HG03175 (cell line): ENCODE measurements around the gene LRRC75A.
"Not testable (repeated sequence)": the region's sequence is repeated elsewhere in the genome, so short reads cannot be mapped to it uniquely, and the experiment has no call there.

Experiments
- ATAC-seq: cut with Tn5 transposase; IDR thresholded peaks from one replicate; pipeline ENCODE4 v1.9.1; 2021; ENCODE audit warnings: mild to moderate bottlenecking, moderate library complexity; ENCODE audit not compliant: unreplicated experiment

The LRRC75A gene

GRCh38 chr17:16455997-16456741 lies 35.8 kb downstream of the LRRC75A start:
- ATAC-seq: no peak

DNA sequence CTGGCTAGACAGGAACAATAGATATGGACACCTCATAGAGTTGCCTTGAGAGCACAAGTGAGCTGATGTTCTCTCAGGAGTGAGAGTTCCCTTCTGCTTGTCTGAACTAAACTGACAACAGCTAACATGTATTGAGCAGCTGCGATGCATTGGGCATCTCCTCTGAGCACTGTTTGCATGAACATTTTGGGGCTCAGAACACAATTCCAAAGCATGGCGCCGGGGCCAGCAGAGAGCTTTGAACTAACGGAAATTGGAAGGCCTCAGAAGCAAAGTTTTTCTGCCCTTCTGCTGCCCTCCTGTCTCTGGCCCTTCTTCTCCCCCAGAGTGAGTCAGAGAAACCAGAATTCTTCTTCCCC lies 38.5 kb downstream of the LRRC75A start:
- ATAC-seq: no peak

- ATAC-seq: not testable (repeated sequence)
Observed at GRCh38 chr17:16452268-16452667, 39.7 kb downstream of the LRRC75A start.

DNA sequence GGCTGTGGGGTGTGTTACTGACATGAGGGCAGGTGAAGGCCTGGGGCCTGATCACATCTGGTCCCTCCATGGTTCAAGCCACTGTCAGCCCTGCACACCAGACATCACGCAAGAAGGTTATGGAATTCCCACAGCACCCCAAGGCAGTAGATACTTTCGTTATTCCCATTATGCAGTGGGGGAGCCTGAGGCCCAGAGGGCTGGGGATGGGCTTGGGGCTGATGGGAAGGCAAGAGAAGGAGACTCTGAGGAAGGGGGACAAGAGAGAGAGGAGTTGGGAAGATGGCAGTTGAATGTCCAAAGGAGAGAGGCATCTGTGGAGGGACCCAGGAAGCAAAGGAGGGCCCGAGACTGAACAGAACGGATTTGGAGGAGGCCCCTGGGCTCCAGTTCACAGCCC lies 42.0 kb downstream of the LRRC75A start:
- no peak for ATAC-seq

GRCh38 chr17:16449121-16449570 lies 42.8 kb downstream of the LRRC75A start:
- ATAC-seq: no peak

DNA sequence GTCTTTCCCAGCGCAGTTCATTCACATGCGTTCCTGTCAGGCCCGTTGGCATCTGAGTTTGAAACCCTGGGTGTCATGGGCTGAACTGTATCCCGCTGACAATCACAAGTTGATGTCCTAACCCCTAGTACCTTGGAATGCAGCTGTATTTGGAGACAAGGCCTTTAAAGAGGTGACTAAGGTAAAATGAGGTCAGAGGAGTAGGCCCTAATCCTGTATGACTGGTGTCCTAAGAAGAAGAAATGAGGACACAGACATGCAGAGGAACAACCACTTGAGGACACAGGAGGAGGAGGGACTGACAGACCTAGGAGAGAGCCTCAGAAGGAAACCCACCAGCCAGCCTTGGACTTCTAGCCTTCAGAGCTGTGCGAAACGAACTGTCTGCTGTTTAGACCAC lies 43.5 kb downstream of the LRRC75A start:
- no peak for ATAC-seq

- ATAC-seq: no peak
Observed at GRCh38 chr17:16447676-16448075, 44.3 kb downstream of the LRRC75A start.

GRCh38 chr17:16446338-16446983 lies 45.5 kb downstream of the LRRC75A start:
- no peak for ATAC-seq

GRCh38 chr17:16444258-16444886 lies 47.6 kb downstream of the LRRC75A start:
- no peak for ATAC-seq

DNA sequence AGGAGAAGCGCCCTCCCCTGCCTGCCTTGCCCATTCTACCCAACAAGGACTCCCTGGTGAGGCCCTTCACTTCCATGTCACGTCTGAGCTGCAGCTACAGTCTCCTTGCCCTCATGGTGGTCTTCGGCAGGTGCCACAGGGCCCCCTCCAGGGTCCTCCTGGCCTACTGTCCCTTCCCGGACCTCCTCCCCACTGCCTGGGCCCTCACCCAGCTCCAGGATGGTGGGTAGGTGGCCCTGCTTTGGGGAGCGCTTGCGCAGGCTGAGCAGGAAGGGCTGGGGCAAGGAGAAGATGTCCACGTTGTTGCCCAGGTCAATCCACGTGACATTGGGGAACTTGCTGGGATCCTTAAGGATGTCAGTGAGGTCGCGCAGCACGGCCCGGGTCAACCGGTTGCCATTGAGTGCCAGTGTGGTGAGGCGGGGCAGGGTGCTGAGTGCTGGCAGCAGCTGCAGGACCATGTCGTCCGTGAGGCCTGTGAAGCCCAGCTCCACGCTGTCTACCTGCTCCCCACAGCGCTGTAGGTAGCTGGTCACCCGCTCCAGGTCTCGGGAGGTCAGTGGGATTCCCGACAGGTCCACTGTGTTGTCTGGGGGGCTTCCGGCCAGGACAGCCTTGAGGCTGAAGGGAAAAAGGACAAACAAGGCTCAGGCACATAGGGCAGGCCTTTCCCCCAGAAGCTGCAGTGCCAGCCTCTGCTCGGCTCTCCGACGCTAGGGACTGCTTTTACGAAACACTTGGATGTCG lies 48.3 kb downstream of the LRRC75A start:
- no peak for ATAC-seq

- no peak for ATAC-seq
Observed at GRCh38 chr17:16442594-16443510, 49.1 kb downstream of the LRRC75A start.

GRCh38 chr17:16442141-16442540 lies 49.9 kb downstream of the LRRC75A start:
- ATAC-seq: no peak

GRCh38 chr17:16440901-16441629 lies 50.9 kb downstream of the LRRC75A start:
- no peak for ATAC-seq

- ATAC-seq: not testable (repeated sequence)
Observed at GRCh38 chr17:16440354-16440753, 51.6 kb downstream of the LRRC75A start.

DNA sequence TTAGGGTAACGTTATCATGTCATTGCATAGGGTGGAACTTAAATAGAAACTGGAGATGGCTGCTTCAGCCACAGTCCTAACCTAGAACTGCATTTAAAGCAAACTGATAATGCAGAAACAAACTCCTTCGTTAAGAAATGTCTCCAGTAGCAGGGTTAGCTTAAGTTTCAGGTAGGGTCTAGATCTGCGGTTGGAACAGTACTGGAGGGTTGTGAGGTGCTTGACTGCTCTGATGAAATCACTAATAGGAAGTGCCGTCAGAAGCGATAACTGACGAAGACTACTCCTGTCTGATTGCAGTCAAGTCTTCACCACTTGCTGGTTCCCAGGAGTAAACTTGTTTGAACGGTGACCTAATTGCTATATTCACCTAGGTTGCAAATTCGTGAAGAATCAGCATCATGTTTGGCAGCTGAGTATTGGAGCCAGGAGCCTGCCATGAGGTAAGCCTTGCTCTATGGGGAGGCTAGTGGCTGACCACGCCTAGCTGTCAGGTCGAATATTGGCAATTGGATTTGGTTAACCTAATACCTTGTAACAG lies 52.1 kb downstream of the LRRC75A start:
- ATAC-seq: no peak

GRCh38 chr17:16439303-16439791 lies 52.6 kb downstream of the LRRC75A start:
- peak; percentile 12 for ATAC-seq

DNA sequence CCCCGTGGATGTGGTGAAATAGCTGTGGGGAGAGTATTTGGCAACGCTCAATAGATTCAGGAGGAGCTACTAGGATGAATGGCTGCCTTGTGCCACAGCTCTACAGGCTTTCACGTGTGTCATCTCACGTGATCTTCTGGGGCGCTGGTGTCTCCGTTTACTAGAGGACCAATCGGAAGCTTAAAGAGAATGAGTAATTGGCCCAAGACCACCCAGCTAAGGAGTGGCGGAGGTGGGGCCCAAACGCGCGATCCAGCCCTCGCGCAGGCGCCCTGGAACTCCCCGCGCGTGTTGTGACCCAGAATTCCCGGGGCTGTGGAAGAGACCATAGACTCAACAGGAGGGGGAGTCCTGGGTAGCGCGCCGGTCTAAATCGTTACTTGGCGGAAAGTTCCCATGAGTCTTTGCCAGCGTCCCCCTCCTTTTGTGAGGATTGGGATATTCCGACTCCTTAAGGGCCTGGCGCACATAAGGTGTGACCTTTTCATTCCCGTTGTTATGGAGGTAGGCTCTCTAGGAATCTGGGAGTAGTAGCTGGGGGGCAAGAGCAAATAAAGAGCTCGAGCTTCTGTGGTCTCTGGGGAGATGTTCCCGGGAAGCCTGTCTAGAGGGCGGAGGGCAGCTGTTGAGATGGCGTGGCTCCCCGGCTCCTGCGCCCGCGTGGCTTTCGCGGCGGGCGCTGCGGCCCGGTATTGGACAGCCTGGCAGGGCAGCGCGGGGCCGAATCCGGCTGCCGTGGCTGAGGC lies 53.3 kb downstream of the LRRC75A start:
- ATAC-seq: peak; percentile 80

GRCh38 chr17:16438173-16438556 lies 53.8 kb downstream of the LRRC75A start:
- ATAC-seq: no peak

- ATAC-seq: no peak
Observed at GRCh38 chr17:16437083-16437482, 54.9 kb downstream of the LRRC75A start.
